ENCODE data around the gene BLVRA. TPM values are rescaled to one million over a fixed set of nuclear protein-coding genes. Genes with fewer than 3 reads are reported as not detected.

Gene BLVRA
- 22.3 and 22.8 TPM in 2 replicates for total RNA-seq

GRCh38 chr7:43758029-43758821 lies at the start of gene BLVRA:
Gene BLVRA (plus strand): TSS chr7:43758680. CDS start chr7:43771159, 12,479 bp downstream.

GRCh38 chr7:43729214-43729923 lies 29.1 kb upstream of the BLVRA start, which contains the start of gene COA1:
Gene COA1 (minus strand): TSS chr7:43729523. CDS start chr7:43648614, 80,909 bp downstream.

Other genes starting within 250 kb of the BLVRA start
- 21.9 and 44.2 TPM in 2 replicates for gene STK17A, start 175.6 kb upstream of the BLVRA start, total RNA-seq
- gene COA1, start 29.2 kb upstream of the BLVRA start, total RNA-seq = 25.8 and 40.7 TPM in 2 replicates
- gene MRPS24, start 110.8 kb downstream of the BLVRA start, total RNA-seq = 48.7 and 59.5 TPM in 2 replicates
- 20.5 and 23.1 TPM in 2 replicates for gene URGCP, start 147.9 kb downstream of the BLVRA start, total RNA-seq
- 3.8 and 5.3 TPM in 2 replicates for gene UBE2D4, start 167.8 kb downstream of the BLVRA start, total RNA-seq
- not detected in 2 replicates for gene SPDYE1, start 239.2 kb downstream of the BLVRA start, total RNA-seq

Measured in dermis lymphatic vessel endothelial cell (primary cell).